ENCODE measurements around the gene SBSN. TPM values are rescaled to one million over a fixed set of nuclear protein-coding genes. Genes with fewer than 3 reads are reported as not detected.

SBSN gene
- total and polyA plus RNA-seq, 10 of the 15 experiments (the other 5 are each of a cell fraction or from before 2014, with no cell fraction given): 0.09 TPM; not detected in 9

DNA sequence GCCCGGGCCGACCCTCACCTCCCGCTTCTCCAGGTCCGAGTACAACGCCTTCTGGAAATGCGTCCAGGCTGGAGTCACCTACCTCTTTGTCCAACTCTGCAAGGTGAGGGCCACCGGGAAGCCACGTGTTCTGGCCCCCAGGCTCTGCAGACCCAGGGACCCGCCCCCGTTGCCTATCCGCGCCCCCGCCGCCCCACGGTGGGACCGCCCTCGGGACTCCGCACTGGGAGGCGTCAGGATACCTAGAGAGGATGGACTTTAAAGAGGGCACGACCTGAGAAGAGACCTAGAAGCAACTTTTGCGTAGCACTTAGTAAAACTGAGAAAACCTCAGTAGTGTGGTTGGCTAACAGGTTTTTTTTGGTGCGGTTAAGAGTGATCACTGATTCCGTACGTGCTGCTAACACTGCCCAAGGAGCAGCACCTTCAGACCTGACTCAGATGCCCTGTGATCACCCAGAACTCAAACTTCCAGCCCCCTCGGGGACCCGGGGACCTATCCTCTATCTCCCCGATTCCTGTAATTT is 17.8 kb upstream of the SBSN start (continued):
- TF ChIP-seq, protein P1, sequence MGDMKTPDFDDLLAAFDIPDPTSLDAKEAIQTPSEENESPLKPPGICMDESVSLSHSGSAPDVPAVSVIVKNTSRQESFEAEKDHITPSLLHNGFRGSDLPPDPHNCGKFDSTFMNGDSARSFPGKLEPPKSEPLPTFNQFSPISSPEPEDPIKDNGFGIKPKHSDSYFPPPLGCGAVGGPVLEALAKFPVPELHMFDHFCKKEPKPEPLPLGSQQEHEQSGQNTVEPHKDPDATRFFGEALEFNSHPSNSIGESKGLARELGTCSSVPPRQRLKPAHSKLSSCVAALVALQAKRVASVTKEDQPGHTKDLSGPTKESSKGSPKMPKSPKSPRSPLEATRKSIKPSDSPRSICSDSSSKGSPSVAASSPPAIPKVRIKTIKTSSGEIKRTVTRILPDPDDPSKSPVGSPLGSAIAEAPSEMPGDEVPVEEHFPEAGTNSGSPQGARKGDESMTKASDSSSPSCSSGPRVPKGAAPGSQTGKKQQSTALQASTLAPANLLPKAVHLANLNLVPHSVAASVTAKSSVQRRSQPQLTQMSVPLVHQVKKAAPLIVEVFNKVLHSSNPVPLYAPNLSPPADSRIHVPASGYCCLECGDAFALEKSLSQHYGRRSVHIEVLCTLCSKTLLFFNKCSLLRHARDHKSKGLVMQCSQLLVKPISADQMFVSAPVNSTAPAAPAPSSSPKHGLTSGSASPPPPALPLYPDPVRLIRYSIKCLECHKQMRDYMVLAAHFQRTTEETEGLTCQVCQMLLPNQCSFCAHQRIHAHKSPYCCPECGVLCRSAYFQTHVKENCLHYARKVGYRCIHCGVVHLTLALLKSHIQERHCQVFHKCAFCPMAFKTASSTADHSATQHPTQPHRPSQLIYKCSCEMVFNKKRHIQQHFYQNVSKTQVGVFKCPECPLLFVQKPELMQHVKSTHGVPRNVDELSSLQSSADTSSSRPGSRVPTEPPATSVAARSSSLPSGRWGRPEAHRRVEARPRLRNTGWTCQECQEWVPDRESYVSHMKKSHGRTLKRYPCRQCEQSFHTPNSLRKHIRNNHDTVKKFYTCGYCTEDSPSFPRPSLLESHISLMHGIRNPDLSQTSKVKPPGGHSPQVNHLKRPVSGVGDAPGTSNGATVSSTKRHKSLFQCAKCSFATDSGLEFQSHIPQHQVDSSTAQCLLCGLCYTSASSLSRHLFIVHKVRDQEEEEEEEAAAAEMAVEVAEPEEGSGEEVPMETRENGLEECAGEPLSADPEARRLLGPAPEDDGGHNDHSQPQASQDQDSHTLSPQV (IDR thresholded peaks at IDR 0.05): no peak

DNA sequence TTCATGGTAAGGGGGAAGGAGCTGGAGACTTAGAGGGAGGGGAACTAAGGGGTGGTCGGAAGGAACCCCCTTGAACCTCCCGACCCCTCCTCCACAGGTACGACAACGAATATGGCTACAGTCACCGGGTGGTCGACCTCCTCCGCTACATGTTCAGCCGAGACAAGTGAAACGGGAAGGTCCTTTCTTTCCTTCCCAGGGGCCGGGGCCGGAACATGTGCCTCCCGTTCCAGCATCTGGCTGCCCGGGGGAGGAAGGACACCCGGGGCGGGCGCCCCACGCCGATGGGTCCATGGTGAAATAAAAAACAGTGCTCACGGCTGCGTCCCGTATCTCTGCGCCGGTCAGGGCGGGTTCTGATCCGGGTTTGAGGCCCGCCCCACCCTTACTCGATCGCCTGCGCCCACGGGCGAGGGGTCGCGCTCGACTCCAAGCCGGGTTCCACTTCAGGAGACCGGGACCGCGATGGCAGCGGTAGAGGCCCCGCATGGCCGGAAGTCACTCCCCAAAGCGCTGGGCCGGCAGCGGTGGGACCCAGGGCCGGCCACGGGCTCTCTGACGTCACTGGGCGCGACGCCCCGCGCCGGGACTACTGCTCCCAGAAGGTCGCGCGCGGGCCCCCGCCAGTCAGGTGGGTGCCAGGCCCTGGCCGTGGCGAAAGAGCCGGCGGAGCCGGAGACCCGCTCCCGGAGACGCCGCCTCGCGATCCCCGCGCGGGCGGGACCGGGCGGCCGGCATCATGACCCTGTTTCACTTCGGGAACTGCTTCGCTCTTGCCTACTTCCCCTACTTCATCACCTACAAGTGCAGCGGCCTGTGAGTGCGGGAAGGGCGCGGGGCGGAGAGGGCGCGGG is 17.1 kb upstream of the SBSN start, which contains the start of gene TMEM147:
Gene TMEM147 (plus strand): TSS at position 626 of the 854 bp plus-strand sequence. CDS start 114 bp downstream, at position 740.
- in situ Hi-C loops (cut with MboI): no loop called here
- H3K36me3 ChIP-seq (ENCODE audit: control insufficient read depth in 2 of 2, insufficient read depth in 2 of 2, low read length in 1 of 2): peaks cover 0 to 2% of the 10 kb centered on the region in 2 experiments; a peak in 2 of 4 replicates
- intact Hi-C loops (cut with micrococcal nuclease; ENCODE audit: unreplicated experiment): loop anchor here (2.0 to 5.0 kb wide), 3 partner anchors 34 to 387 kb away; partner anchors contain the start of gene HAUS5
- H3K9me3 ChIP-seq (replicated peaks; ENCODE audit: control insufficient read depth, insufficient read depth, low read length): no peaks in the 10 kb centered on the region
- peak within 1 kb of the TSS; percentile 91 for H2AFZ ChIP-seq (ENCODE audit: control insufficient read depth, low read depth, low read length)
- peak within 1 kb of the TSS; percentile 97 for H3K9ac ChIP-seq (ENCODE audit: control insufficient read depth, insufficient read depth, low read length)
- SMC1A ChIA-PET (ENCODE audit: uncharacterized antibody, unreplicated experiment): interaction anchor here (0.6 to 1.1 kb wide), 6 partner anchors 11 to 404 kb away, joined by 3 to 4 read pairs (median 3); partner anchors contain the start of gene HAUS5
- H3K27me3 ChIP-seq (replicated peaks in 1 of 2; ENCODE audit: control insufficient read depth in 2 of 2, insufficient read depth in 2 of 2, low read length in 1 of 2): no peaks in the 10 kb centered on the region
- CTCF ChIA-PET: interaction anchor here (1.0 to 2.7 kb wide), 5 partner anchors 36 to 116 kb away, joined by 3 to 24 read pairs (median 4); no protein-coding TSS in a partner anchor
- POLR2A ChIA-PET: interaction anchor here (0.5 to 1.5 kb wide), 2 partner anchors 35 to 36 kb away, joined by 3 read pairs; no protein-coding TSS in a partner anchor
- ATAC-seq (peak; percentile 95), FAIRE-seq (no peak), DNase-seq (ENCODE audit: low read depth, low spot score) (no peak)
- WGBS (ENCODE audit: insufficient coverage, insufficient replicate concordance, low lambda C conversion rate, missing lambda C conversion rate): under 1% methylated on average over 62 of the region's 85 CpGs
- peak within 1 kb of the TSS; percentile 100 for H3K4me2 ChIP-seq (ENCODE audit: control insufficient read depth, insufficient read depth)
- peak within 1 kb of the TSS; percentile 77 for H3K4me3 ChIP-seq
- H4K20me1 ChIP-seq (ENCODE audit: control insufficient read depth, insufficient read depth): no peaks in the 10 kb centered on the region
- TSS peak; percentile 86 for BruUV-seq (replicated peaks)
- RAD21 ChIA-PET (ENCODE audit: unreplicated experiment): interaction anchor here (1.0 to 1.5 kb wide), 2 partner anchors 35 to 67 kb away, joined by 3 to 5 read pairs; partner anchors contain the start of gene HAUS5
- H3K27ac ChIP-seq (ENCODE audit: control insufficient read depth, insufficient read depth): peak within 1 kb of the TSS; percentile 86
- H3K79me2 ChIP-seq (ENCODE audit: control insufficient read depth, insufficient read depth, low read length): peaks cover 18% of the 10 kb centered on the region
- peaks cover 22% of the 10 kb centered on the region for H3K4me1 ChIP-seq (ENCODE audit: control insufficient read depth, insufficient read depth, low read length)
- TF ChIP-seq ZNF274 (IDR thresholded peaks at IDR 0.05; ENCODE audit: insufficient read depth, insufficient read length) (no peak), MEF2B (IDR thresholded peaks at IDR 0.05; ENCODE audit: partially characterized antibody, poor library complexity, severe bottlenecking) (no peak), EED (IDR thresholded peaks at IDR 0.05; ENCODE audit: low read depth) (no peak), ZNF622 (IDR thresholded peaks at IDR 0.05) (no peak)
- TF ChIP-seq, protein P2, sequence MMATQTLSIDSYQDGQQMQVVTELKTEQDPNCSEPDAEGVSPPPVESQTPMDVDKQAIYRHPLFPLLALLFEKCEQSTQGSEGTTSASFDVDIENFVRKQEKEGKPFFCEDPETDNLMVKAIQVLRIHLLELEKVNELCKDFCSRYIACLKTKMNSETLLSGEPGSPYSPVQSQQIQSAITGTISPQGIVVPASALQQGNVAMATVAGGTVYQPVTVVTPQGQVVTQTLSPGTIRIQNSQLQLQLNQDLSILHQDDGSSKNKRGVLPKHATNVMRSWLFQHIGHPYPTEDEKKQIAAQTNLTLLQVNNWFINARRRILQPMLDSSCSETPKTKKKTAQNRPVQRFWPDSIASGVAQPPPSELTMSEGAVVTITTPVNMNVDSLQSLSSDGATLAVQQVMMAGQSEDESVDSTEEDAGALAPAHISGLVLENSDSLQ (IDR thresholded peaks at IDR 0.05): peak; percentile 48; the same call in 1 of the 2 replicates
- TF ChIP-seq, protein P3, sequence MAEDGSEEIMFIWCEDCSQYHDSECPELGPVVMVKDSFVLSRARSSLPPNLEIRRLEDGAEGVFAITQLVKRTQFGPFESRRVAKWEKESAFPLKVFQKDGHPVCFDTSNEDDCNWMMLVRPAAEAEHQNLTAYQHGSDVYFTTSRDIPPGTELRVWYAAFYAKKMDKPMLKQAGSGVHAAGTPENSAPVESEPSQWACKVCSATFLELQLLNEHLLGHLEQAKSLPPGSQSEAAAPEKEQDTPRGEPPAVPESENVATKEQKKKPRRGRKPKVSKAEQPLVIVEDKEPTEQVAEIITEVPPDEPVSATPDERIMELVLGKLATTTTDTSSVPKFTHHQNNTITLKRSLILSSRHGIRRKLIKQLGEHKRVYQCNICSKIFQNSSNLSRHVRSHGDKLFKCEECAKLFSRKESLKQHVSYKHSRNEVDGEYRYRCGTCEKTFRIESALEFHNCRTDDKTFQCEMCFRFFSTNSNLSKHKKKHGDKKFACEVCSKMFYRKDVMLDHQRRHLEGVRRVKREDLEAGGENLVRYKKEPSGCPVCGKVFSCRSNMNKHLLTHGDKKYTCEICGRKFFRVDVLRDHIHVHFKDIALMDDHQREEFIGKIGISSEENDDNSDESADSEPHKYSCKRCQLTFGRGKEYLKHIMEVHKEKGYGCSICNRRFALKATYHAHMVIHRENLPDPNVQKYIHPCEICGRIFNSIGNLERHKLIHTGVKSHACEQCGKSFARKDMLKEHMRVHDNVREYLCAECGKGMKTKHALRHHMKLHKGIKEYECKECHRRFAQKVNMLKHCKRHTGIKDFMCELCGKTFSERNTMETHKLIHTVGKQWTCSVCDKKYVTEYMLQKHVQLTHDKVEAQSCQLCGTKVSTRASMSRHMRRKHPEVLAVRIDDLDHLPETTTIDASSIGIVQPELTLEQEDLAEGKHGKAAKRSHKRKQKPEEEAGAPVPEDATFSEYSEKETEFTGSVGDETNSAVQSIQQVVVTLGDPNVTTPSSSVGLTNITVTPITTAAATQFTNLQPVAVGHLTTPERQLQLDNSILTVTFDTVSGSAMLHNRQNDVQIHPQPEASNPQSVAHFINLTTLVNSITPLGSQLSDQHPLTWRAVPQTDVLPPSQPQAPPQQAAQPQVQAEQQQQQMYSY (CRISPR knock-in tag; IDR thresholded peaks at IDR 0.05): no peak
- TF ChIP-seq, protein P4, sequence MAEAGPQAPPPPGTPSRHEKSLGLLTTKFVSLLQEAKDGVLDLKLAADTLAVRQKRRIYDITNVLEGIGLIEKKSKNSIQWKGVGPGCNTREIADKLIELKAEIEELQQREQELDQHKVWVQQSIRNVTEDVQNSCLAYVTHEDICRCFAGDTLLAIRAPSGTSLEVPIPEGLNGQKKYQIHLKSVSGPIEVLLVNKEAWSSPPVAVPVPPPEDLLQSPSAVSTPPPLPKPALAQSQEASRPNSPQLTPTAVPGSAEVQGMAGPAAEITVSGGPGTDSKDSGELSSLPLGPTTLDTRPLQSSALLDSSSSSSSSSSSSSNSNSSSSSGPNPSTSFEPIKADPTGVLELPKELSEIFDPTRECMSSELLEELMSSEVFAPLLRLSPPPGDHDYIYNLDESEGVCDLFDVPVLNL (IDR thresholded peaks at IDR 0.05; ENCODE audit: low read depth, low read length): no peak

Data from GM12878 (cell line).